ENCODE data around the gene ADARB1. TPM values are rescaled to one million over a fixed set of nuclear protein-coding genes. Genes with fewer than 3 reads are reported as not detected.

ADARB1 gene
- total and polyA plus RNA-seq, 2 experiments from 2014 or later: 4.8 to 14.8 TPM

DNA sequence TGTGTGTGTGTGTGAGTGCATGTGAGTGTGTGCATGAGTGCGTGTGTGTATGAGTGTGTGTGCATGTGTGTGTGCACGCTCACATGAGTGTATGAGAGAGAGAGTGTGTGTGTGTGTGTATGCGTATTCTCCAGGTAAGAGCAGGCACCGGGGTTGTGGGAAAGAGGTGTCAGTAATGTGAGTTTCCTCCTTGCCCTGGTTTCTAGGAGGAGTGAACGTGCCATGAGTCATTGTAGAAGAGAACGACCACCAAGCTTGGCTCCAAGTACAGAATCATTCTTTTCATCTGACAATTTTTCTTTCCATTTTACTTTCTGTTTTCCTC is 134.2 kb downstream of the ADARB1 start:
- Histone ChIP-seq H4K20me1 (replicated peaks; ENCODE audit: insufficient read depth) (no peaks in the 10 kb centered on the region), H3K79me2 (replicated peaks; ENCODE audit: insufficient read depth) (no peaks in the 10 kb centered on the region), H3K36me3 (ENCODE audit: insufficient read depth) (no peaks in the 10 kb centered on the region), H3K27me3 (ENCODE audit: insufficient read depth) (no peaks in the 10 kb centered on the region), H3K4me1 (ENCODE audit: insufficient read depth) (no peaks in the 10 kb centered on the region), H2AFZ (no peak overlapping the region), H3F3A (replicated peaks; ENCODE audit: low read depth) (no peaks in the 10 kb centered on the region), H3K4me2 (no peak overlapping the region), H3K9me2 (ENCODE audit: insufficient read depth) (no peaks in the 10 kb centered on the region), H3K27ac (ENCODE audit: low read depth) (no peak overlapping the region), H3K4me3 (no peak overlapping the region)
- Mint-ChIP-seq H3K4me3 (no peak overlapping the region), H3K27me3 (ENCODE audit: insufficient read depth, low read depth, poor library complexity) (peaks cover 4% of the 10 kb centered on the region), H3K27ac (no peak overlapping the region), H3K9me3 (no peaks in the 10 kb centered on the region), H3K4me1 (no peaks in the 10 kb centered on the region), H3K36me3 (ENCODE audit: low read depth) (no peaks in the 10 kb centered on the region)
- TF ChIP-seq POLR2AphosphoS5 (IDR thresholded peaks at IDR 0.05; ENCODE audit: low read depth): no peak
- no peak for TF ChIP-seq NANOG (IDR thresholded peaks at IDR 0.05; ENCODE audit: borderline replicate concordance)
- TF ChIP-seq, protein P1, sequence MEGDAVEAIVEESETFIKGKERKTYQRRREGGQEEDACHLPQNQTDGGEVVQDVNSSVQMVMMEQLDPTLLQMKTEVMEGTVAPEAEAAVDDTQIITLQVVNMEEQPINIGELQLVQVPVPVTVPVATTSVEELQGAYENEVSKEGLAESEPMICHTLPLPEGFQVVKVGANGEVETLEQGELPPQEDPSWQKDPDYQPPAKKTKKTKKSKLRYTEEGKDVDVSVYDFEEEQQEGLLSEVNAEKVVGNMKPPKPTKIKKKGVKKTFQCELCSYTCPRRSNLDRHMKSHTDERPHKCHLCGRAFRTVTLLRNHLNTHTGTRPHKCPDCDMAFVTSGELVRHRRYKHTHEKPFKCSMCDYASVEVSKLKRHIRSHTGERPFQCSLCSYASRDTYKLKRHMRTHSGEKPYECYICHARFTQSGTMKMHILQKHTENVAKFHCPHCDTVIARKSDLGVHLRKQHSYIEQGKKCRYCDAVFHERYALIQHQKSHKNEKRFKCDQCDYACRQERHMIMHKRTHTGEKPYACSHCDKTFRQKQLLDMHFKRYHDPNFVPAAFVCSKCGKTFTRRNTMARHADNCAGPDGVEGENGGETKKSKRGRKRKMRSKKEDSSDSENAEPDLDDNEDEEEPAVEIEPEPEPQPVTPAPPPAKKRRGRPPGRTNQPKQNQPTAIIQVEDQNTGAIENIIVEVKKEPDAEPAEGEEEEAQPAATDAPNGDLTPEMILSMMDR (conservative IDR thresholded peaks at IDR 0.05; ENCODE audit: low read depth in 2 of 2): no peak
- TF ChIP-seq EZH2phosphoT487 (IDR thresholded peaks at IDR 0.05; ENCODE audit: unreplicated experiment): no peak
- TF ChIP-seq JUNB (IDR thresholded peaks at IDR 0.05; ENCODE audit: unreplicated experiment): no peak
- TF ChIP-seq STAT1 (IDR thresholded peaks at IDR 0.05; ENCODE audit: unreplicated experiment): no peak
- TF ChIP-seq, protein P2, sequence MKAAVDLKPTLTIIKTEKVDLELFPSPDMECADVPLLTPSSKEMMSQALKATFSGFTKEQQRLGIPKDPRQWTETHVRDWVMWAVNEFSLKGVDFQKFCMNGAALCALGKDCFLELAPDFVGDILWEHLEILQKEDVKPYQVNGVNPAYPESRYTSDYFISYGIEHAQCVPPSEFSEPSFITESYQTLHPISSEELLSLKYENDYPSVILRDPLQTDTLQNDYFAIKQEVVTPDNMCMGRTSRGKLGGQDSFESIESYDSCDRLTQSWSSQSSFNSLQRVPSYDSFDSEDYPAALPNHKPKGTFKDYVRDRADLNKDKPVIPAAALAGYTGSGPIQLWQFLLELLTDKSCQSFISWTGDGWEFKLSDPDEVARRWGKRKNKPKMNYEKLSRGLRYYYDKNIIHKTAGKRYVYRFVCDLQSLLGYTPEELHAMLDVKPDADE (IDR thresholded peaks at IDR 0.05): no peak
- no peak for TF ChIP-seq EZH2 (IDR thresholded peaks at IDR 0.05; ENCODE audit: low read depth, unreplicated experiment)
- no peak for TF ChIP-seq CREB1 (CRISPR knock-in tag; IDR thresholded peaks at IDR 0.05; ENCODE audit: low read depth)
- TF ChIP-seq, protein P3, sequence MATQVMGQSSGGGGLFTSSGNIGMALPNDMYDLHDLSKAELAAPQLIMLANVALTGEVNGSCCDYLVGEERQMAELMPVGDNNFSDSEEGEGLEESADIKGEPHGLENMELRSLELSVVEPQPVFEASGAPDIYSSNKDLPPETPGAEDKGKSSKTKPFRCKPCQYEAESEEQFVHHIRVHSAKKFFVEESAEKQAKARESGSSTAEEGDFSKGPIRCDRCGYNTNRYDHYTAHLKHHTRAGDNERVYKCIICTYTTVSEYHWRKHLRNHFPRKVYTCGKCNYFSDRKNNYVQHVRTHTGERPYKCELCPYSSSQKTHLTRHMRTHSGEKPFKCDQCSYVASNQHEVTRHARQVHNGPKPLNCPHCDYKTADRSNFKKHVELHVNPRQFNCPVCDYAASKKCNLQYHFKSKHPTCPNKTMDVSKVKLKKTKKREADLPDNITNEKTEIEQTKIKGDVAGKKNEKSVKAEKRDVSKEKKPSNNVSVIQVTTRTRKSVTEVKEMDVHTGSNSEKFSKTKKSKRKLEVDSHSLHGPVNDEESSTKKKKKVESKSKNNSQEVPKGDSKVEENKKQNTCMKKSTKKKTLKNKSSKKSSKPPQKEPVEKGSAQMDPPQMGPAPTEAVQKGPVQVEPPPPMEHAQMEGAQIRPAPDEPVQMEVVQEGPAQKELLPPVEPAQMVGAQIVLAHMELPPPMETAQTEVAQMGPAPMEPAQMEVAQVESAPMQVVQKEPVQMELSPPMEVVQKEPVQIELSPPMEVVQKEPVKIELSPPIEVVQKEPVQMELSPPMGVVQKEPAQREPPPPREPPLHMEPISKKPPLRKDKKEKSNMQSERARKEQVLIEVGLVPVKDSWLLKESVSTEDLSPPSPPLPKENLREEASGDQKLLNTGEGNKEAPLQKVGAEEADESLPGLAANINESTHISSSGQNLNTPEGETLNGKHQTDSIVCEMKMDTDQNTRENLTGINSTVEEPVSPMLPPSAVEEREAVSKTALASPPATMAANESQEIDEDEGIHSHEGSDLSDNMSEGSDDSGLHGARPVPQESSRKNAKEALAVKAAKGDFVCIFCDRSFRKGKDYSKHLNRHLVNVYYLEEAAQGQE (IDR thresholded peaks at IDR 0.05; ENCODE audit: unreplicated experiment): no peak
- TF ChIP-seq, protein P4, sequence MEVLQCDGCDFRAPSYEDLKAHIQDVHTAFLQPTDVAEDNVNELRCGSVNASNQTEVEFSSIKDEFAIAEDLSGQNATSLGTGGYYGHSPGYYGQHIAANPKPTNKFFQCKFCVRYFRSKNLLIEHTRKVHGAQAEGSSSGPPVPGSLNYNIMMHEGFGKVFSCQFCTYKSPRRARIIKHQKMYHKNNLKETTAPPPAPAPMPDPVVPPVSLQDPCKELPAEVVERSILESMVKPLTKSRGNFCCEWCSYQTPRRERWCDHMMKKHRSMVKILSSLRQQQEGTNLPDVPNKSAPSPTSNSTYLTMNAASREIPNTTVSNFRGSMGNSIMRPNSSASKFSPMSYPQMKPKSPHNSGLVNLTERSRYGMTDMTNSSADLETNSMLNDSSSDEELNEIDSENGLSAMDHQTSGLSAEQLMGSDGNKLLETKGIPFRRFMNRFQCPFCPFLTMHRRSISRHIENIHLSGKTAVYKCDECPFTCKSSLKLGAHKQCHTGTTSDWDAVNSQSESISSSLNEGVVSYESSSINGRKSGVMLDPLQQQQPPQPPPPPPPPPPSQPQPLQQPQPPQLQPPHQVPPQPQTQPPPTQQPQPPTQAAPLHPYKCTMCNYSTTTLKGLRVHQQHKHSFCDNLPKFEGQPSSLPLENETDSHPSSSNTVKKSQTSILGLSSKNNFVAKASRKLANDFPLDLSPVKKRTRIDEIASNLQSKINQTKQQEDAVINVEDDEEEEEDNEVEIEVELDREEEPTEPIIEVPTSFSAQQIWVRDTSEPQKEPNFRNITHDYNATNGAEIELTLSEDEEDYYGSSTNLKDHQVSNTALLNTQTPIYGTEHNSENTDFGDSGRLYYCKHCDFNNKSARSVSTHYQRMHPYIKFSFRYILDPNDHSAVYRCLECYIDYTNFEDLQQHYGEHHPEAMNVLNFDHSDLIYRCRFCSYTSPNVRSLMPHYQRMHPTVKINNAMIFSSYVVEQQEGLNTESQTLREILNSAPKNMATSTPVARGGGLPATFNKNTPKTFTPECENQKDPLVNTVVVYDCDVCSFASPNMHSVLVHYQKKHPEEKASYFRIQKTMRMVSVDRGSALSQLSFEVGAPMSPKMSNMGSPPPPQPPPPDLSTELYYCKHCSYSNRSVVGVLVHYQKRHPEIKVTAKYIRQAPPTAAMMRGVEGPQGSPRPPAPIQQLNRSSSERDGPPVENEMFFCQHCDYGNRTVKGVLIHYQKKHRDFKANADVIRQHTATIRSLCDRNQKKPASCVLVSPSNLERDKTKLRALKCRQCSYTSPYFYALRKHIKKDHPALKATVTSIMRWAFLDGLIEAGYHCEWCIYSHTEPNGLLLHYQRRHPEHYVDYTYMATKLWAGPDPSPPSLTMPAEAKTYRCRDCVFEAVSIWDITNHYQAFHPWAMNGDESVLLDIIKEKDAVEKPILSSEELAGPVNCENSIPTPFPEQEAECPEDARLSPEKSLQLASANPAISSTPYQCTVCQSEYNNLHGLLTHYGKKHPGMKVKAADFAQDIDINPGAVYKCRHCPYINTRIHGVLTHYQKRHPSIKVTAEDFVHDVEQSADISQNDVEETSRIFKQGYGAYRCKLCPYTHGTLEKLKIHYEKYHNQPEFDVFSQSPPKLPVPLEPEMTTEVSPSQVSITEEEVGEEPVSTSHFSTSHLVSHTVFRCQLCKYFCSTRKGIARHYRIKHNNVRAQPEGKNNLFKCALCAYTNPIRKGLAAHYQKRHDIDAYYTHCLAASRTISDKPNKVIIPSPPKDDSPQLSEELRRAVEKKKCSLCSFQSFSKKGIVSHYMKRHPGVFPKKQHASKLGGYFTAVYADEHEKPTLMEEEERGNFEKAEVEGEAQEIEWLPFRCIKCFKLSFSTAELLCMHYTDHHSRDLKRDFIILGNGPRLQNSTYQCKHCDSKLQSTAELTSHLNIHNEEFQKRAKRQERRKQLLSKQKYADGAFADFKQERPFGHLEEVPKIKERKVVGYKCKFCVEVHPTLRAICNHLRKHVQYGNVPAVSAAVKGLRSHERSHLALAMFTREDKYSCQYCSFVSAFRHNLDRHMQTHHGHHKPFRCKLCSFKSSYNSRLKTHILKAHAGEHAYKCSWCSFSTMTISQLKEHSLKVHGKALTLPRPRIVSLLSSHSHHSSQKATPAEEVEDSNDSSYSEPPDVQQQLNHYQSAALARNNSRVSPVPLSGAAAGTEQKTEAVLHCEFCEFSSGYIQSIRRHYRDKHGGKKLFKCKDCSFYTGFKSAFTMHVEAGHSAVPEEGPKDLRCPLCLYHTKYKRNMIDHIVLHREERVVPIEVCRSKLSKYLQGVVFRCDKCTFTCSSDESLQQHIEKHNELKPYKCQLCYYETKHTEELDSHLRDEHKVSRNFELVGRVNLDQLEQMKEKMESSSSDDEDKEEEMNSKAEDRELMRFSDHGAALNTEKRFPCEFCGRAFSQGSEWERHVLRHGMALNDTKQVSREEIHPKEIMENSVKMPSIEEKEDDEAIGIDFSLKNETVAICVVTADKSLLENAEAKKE (CRISPR knock-in tag; IDR thresholded peaks at IDR 0.05): no peak
- TF ChIP-seq ZNF331 (CRISPR knock-in tag; IDR thresholded peaks at IDR 0.05; ENCODE audit: low read depth): no peak
- TF ChIP-seq ZNF114 (CRISPR knock-in tag; IDR thresholded peaks at IDR 0.05): no peak
- no peak for DNase-seq (ENCODE audit: low spot score)
- ATAC-seq: no peak
